Activated naive CD4-positive, alpha-beta T cell treated with anti-CD3 and anti-CD28 coated beads, Interleukin-2, amount 50 U/mL, for 72 hours (primary cell): ENCODE measurements around the gene PTGES. TPM values are rescaled to one million over a fixed set of nuclear protein-coding genes. Genes with fewer than 3 reads are reported as not detected.

Experiments used
- ATAC-seq, 2 donors: fragments of 150-1000 bp; cut with Tn5 transposase; 2 replicates each; pipeline ENCODE4 v1.10.0; 2021; ENCODE audit warnings: mild to moderate bottlenecking in 2 of 2, moderate library complexity in 2 of 2
- DNase-seq, 2 donors: peaks; one replicate each; pipeline ENCODE4 v3.0.0; 2021 to 2022; ENCODE audit warnings: low spot score in 2 of 2
- H3K27ac Mint-ChIP-seq, 2 donors: one replicate each; pipeline ENCODE4 v1.8.0; 2022; ENCODE audit warnings: mild to moderate bottlenecking in 2 of 2, mixed read lengths in 2 of 2
- H3K36me3 Mint-ChIP-seq, 2 donors: one replicate each; pipeline ENCODE4 v1.8.0; 2022; ENCODE audit warnings: mixed read lengths in 2 of 2
- H3K9me3 Mint-ChIP-seq, 2 donors: one replicate each; pipeline ENCODE4 v1.8.0; 2022; ENCODE audit warnings: mixed read lengths in 2 of 2
- total RNA-seq, 2 donors: library from RNA; stranded (reverse); gene quantifications; one replicate each; pipeline ENCODE4 v1.2.3, GENCODE V29; 2022

Gene PTGES
- total RNA-seq, 2 donors from 2014 or later = 0.41 TPM; not detected in 1

- ATAC-seq = no peak
- Mint-ChIP-seq H3K36me3 (no peaks in the 10 kb centered on the region), H3K9me3 (no peaks in the 10 kb centered on the region), H3K27ac (no peak overlapping the region)
- no peak for DNase-seq
Measured at GRCh38 chr9:129733632-129733953, 19.2 kb downstream of the PTGES start.

- H3K36me3 Mint-ChIP-seq = no peaks in the 10 kb centered on the region
- no peaks in the 10 kb centered on the region for H3K9me3 Mint-ChIP-seq
- DNase-seq (no peak), ATAC-seq (no peak)
- H3K27ac Mint-ChIP-seq = no peak overlapping the region
Measured at GRCh38 chr9:129732946-129733631, 19.8 kb downstream of the PTGES start.

GRCh38 chr9:129732100-129732499, 20.7 kb downstream of the PTGES start:
- no peak for ATAC-seq
- Mint-ChIP-seq H3K9me3 (no peaks in the 10 kb centered on the region), H3K36me3 (no peaks in the 10 kb centered on the region), H3K27ac (no peak overlapping the region)
- no peak for DNase-seq

- DNase-seq (no peak), ATAC-seq (no peak)
- Mint-ChIP-seq H3K27ac (no peak overlapping the region), H3K9me3 (no peaks in the 10 kb centered on the region), H3K36me3 (no peaks in the 10 kb centered on the region)
Measured at GRCh38 chr9:129731477-129732085, 21.3 kb downstream of the PTGES start.

- no peak overlapping the region for H3K27ac Mint-ChIP-seq
- no peaks in the 10 kb centered on the region for H3K9me3 Mint-ChIP-seq
- ATAC-seq (no peak), DNase-seq (no peak)
- no peaks in the 10 kb centered on the region for H3K36me3 Mint-ChIP-seq
Measured at GRCh38 chr9:129728744-129729143, 24.1 kb downstream of the PTGES start.

- DNase-seq (peak; percentile 64 to 81), ATAC-seq (peak; percentile 94 to 95)
- no peaks in the 10 kb centered on the region for H3K36me3 Mint-ChIP-seq
- H3K27ac Mint-ChIP-seq = no peak overlapping the region
- no peaks in the 10 kb centered on the region for H3K9me3 Mint-ChIP-seq
Measured at GRCh38 chr9:129726322-129727160, 26.3 kb downstream of the PTGES start.

GRCh38 chr9:129725795-129726251, 27.0 kb downstream of the PTGES start:
- ATAC-seq (no peak), DNase-seq (no peak)
- Mint-ChIP-seq H3K36me3 (no peaks in the 10 kb centered on the region), H3K9me3 (no peaks in the 10 kb centered on the region), H3K27ac (no peak overlapping the region)

- H3K27ac Mint-ChIP-seq = no peak overlapping the region
Measured at GRCh38 chr9:129724456-129725190, 28.2 kb downstream of the PTGES start.

GRCh38 chr9:129722913-129723312, 29.9 kb downstream of the PTGES start:
- H3K27ac Mint-ChIP-seq = peak overlapping the region in 1 of 2 donors; percentile 22
- no peaks in the 10 kb centered on the region for H3K9me3 Mint-ChIP-seq
- DNase-seq = no peak
- ATAC-seq = no peak
- H3K36me3 Mint-ChIP-seq = no peaks in the 10 kb centered on the region

More at GRCh38 chr9:129724456-129725190, 28.2 kb downstream of the PTGES start:
- DNase-seq (no peak), ATAC-seq (no peak)
- Mint-ChIP-seq H3K36me3 (no peaks in the 10 kb centered on the region), H3K9me3 (no peaks in the 10 kb centered on the region)

GRCh38 chr9:129720865-129721545, 31.8 kb downstream of the PTGES start:
- DNase-seq (no peak), ATAC-seq (no peak)
- Mint-ChIP-seq H3K36me3 (no peaks in the 10 kb centered on the region), H3K27ac (no peak overlapping the region), H3K9me3 (no peaks in the 10 kb centered on the region)

GRCh38 chr9:129720181-129720864, 32.5 kb downstream of the PTGES start:
- H3K9me3 Mint-ChIP-seq = no peaks in the 10 kb centered on the region
- no peaks in the 10 kb centered on the region for H3K36me3 Mint-ChIP-seq
- no peak for ATAC-seq
- no peak for DNase-seq
- no peak overlapping the region for H3K27ac Mint-ChIP-seq

- ATAC-seq (no peak), DNase-seq (no peak)
- no peak overlapping the region for H3K27ac Mint-ChIP-seq
Measured at GRCh38 chr9:129719135-129719534, 33.7 kb downstream of the PTGES start.

GRCh38 chr9:129718647-129719046, 34.2 kb downstream of the PTGES start:
- no peak overlapping the region for H3K27ac Mint-ChIP-seq
- no peak for DNase-seq

More at GRCh38 chr9:129719135-129719534, 33.7 kb downstream of the PTGES start:
- Mint-ChIP-seq H3K9me3 (no peaks in the 10 kb centered on the region), H3K36me3 (no peaks in the 10 kb centered on the region)

GRCh38 chr9:129717991-129718390, 34.9 kb downstream of the PTGES start:
- Mint-ChIP-seq H3K27ac (no peak overlapping the region), H3K36me3 (no peaks in the 10 kb centered on the region), H3K9me3 (no peaks in the 10 kb centered on the region)
- ATAC-seq (no peak), DNase-seq (no peak)

More at GRCh38 chr9:129718647-129719046, 34.2 kb downstream of the PTGES start:
- H3K36me3 Mint-ChIP-seq = no peaks in the 10 kb centered on the region
- no peaks in the 10 kb centered on the region for H3K9me3 Mint-ChIP-seq
- no peak for ATAC-seq

- H3K36me3 Mint-ChIP-seq = no peaks in the 10 kb centered on the region
- ATAC-seq (no peak), DNase-seq (no peak)
- H3K9me3 Mint-ChIP-seq = no peaks in the 10 kb centered on the region
- H3K27ac Mint-ChIP-seq = no peak overlapping the region
Measured at GRCh38 chr9:129716091-129716490, 36.8 kb downstream of the PTGES start.
